ENCODE measurements around the gene CAB39. TPM values are rescaled to one million over a fixed set of nuclear protein-coding genes. Genes with fewer than 3 reads are reported as not detected.

The CAB39 gene
- polyA plus RNA-seq, 3 donors from 2014 or later = 39.2 to 57.9 (median 39.3) TPM

GRCh38 chr2:230815088-230815487 lies 102.4 kb downstream of the CAB39 start:
- no peaks in the 10 kb centered on the region for H3K9me3 Mint-ChIP-seq
- peaks cover 17 to 60% (median 26%) of the 10 kb centered on the region in 3 donors for H3K36me3 Mint-ChIP-seq
- H3K27ac Mint-ChIP-seq = peak overlapping the region in 1 of 6 donors; percentile 12
- no peak for DNase-seq
- H3K4me1 Mint-ChIP-seq = peaks cover 2 to 24% of the 10 kb centered on the region in 2 donors
- no peak overlapping the region for H3K4me3 Mint-ChIP-seq
- peaks cover 0 to 2% (median 2%) of the 10 kb centered on the region in 3 donors for H3K27me3 Mint-ChIP-seq (ENCODE audit: low read depth in 3 of 3)

GRCh38 chr2:230816735-230817134 lies 104.1 kb downstream of the CAB39 start:
- Mint-ChIP-seq H3K9me3 (no peaks in the 10 kb centered on the region), H3K27ac (no peak overlapping the region), H3K36me3 (peaks cover 11 to 53% (median 24%) of the 10 kb centered on the region in 3 donors), H3K27me3 (ENCODE audit: low read depth in 3 of 3) (peaks cover 0 to 2% (median 2%) of the 10 kb centered on the region in 3 donors), H3K4me1 (peaks cover 0 to 21% of the 10 kb centered on the region in 2 donors), H3K4me3 (no peak overlapping the region)
- DNase-seq = no peak

- Mint-ChIP-seq H3K27ac (no peak overlapping the region), H3K36me3 (peaks cover 5 to 32% (median 23%) of the 10 kb centered on the region in 3 donors), H3K27me3 (ENCODE audit: low read depth in 3 of 3) (peaks cover 0 to 5% (median 0%) of the 10 kb centered on the region in 3 donors), H3K4me3 (no peak overlapping the region), H3K9me3 (no peaks in the 10 kb centered on the region), H3K4me1 (peaks cover 3 to 12% of the 10 kb centered on the region in 2 donors)
- no peak for DNase-seq
Measured at GRCh38 chr2:230819433-230819832, 106.8 kb downstream of the CAB39 start.

- Mint-ChIP-seq H3K4me1 (peaks cover 7 to 13% of the 10 kb centered on the region in 2 donors), H3K9me3 (no peaks in the 10 kb centered on the region), H3K4me3 (no peak overlapping the region), H3K36me3 (peaks cover 5 to 30% (median 23%) of the 10 kb centered on the region in 3 donors), H3K27me3 (ENCODE audit: low read depth in 3 of 3) (peaks cover 7 to 20% (median 7%) of the 10 kb centered on the region in 3 donors), H3K27ac (no peak overlapping the region)
- no peak for DNase-seq
Measured at GRCh38 chr2:230821261-230821990, 108.8 kb downstream of the CAB39 start.

- no peak overlapping the region for H3K4me3 Mint-ChIP-seq
- no peaks in the 10 kb centered on the region for H3K9me3 Mint-ChIP-seq
- H3K36me3 Mint-ChIP-seq = peaks cover 5 to 26% (median 18%) of the 10 kb centered on the region in 3 donors
- no peak overlapping the region for H3K27ac Mint-ChIP-seq
- H3K4me1 Mint-ChIP-seq = peaks cover 7 to 8% of the 10 kb centered on the region in 2 donors
- peaks cover 7 to 26% (median 13%) of the 10 kb centered on the region in 3 donors for H3K27me3 Mint-ChIP-seq (ENCODE audit: low read depth in 3 of 3)
- no peak for DNase-seq
Measured at GRCh38 chr2:230821991-230822520, 109.4 kb downstream of the CAB39 start.

GRCh38 chr2:230823264-230823964 lies 110.8 kb downstream of the CAB39 start:
- Mint-ChIP-seq H3K4me3 (no peak overlapping the region), H3K27me3 (ENCODE audit: low read depth in 3 of 3) (peaks cover 7 to 30% (median 15%) of the 10 kb centered on the region in 3 donors), H3K4me1 (peaks cover 7 to 15% of the 10 kb centered on the region in 2 donors), H3K36me3 (peaks cover 0 to 18% (median 9%) of the 10 kb centered on the region in 3 donors), H3K9me3 (no peaks in the 10 kb centered on the region), H3K27ac (peak overlapping the region in 1 of 6 donors; percentile 14)
- DNase-seq = no peak

- H3K27ac Mint-ChIP-seq = peak overlapping the region in 1 of 6 donors; percentile 41
- H3K27me3 Mint-ChIP-seq (ENCODE audit: low read depth in 3 of 3) = peaks cover 7 to 31% (median 15%) of the 10 kb centered on the region in 3 donors
- peak; percentile 69 to 73 (median 70) for DNase-seq
- H3K4me3 Mint-ChIP-seq = peak overlapping the region in 3 of 5 donors; percentile 16 to 61 (median 22)
- H3K4me1 Mint-ChIP-seq = peaks cover 7 to 20% of the 10 kb centered on the region in 2 donors
- H3K36me3 Mint-ChIP-seq = peaks cover 0 to 11% (median 3%) of the 10 kb centered on the region in 3 donors
- H3K9me3 Mint-ChIP-seq = no peaks in the 10 kb centered on the region
Measured at GRCh38 chr2:230824406-230824978, 111.8 kb downstream of the CAB39 start.

GRCh38 chr2:230825354-230825753 lies 112.7 kb downstream of the CAB39 start:
- no peak for DNase-seq
- H3K27me3 Mint-ChIP-seq (ENCODE audit: low read depth in 3 of 3) = peaks cover 7 to 34% (median 15%) of the 10 kb centered on the region in 3 donors
- H3K9me3 Mint-ChIP-seq = no peaks in the 10 kb centered on the region
- H3K36me3 Mint-ChIP-seq = peaks cover 0 to 7% (median 2%) of the 10 kb centered on the region in 3 donors
- H3K4me1 Mint-ChIP-seq = peaks cover 7 to 20% of the 10 kb centered on the region in 2 donors
- no peak overlapping the region for H3K27ac Mint-ChIP-seq
- H3K4me3 Mint-ChIP-seq = no peak overlapping the region

- Mint-ChIP-seq H3K27ac (no peak overlapping the region), H3K9me3 (no peaks in the 10 kb centered on the region), H3K36me3 (peaks cover 0 to 3% (median 0%) of the 10 kb centered on the region in 3 donors), H3K4me1 (peaks cover 7 to 20% of the 10 kb centered on the region in 2 donors), H3K4me3 (peak overlapping the region in 2 of 5 donors; percentile 21 to 25), H3K27me3 (ENCODE audit: low read depth in 3 of 3) (peaks cover 7 to 41% (median 21%) of the 10 kb centered on the region in 3 donors)
- no peak for DNase-seq
Measured at GRCh38 chr2:230827774-230828271, 115.2 kb downstream of the CAB39 start.

- Mint-ChIP-seq H3K9me3 (no peaks in the 10 kb centered on the region), H3K27me3 (ENCODE audit: low read depth in 3 of 3) (peaks cover 7 to 41% (median 21%) of the 10 kb centered on the region in 3 donors), H3K4me1 (peaks cover 7 to 20% of the 10 kb centered on the region in 2 donors), H3K36me3 (peaks cover 0 to 3% (median 0%) of the 10 kb centered on the region in 3 donors), H3K4me3 (peak overlapping the region in 1 of 5 donors; percentile 18), H3K27ac (no peak overlapping the region)
- peak in 2 of 3 donors; percentile 8 to 12 for DNase-seq
Measured at GRCh38 chr2:230828272-230828961, 115.8 kb downstream of the CAB39 start.

GRCh38 chr2:230829293-230829692 lies 116.7 kb downstream of the CAB39 start:
- H3K4me3 Mint-ChIP-seq = peak overlapping the region in 2 of 5 donors; percentile 31 to 39
- no peak for DNase-seq
- no peaks in the 10 kb centered on the region for H3K9me3 Mint-ChIP-seq
- H3K27me3 Mint-ChIP-seq (ENCODE audit: low read depth in 3 of 3) = peaks cover 7 to 39% (median 21%) of the 10 kb centered on the region in 3 donors
- H3K4me1 Mint-ChIP-seq = peaks cover 6 to 18% of the 10 kb centered on the region in 2 donors
- H3K27ac Mint-ChIP-seq = no peak overlapping the region
- peaks cover 0 to 3% (median 0%) of the 10 kb centered on the region in 3 donors for H3K36me3 Mint-ChIP-seq

GRCh38 chr2:230829959-230830358 lies 117.3 kb downstream of the CAB39 start:
- H3K27me3 Mint-ChIP-seq (ENCODE audit: low read depth in 3 of 3) = peaks cover 4 to 35% (median 20%) of the 10 kb centered on the region in 3 donors
- H3K4me1 Mint-ChIP-seq = peaks cover 0 to 13% of the 10 kb centered on the region in 2 donors
- H3K4me3 Mint-ChIP-seq = no peak overlapping the region

GRCh38 chr2:230830428-230830827 lies 117.8 kb downstream of the CAB39 start:
- no peak overlapping the region for H3K4me3 Mint-ChIP-seq

More at GRCh38 chr2:230829959-230830358, 117.3 kb downstream of the CAB39 start:
- Mint-ChIP-seq H3K36me3 (peaks cover 0 to 3% (median 0%) of the 10 kb centered on the region in 3 donors), H3K27ac (no peak overlapping the region), H3K9me3 (no peaks in the 10 kb centered on the region)
- no peak for DNase-seq

More at GRCh38 chr2:230830428-230830827, 117.8 kb downstream of the CAB39 start:
- peaks cover 2 to 32% (median 18%) of the 10 kb centered on the region in 3 donors for H3K27me3 Mint-ChIP-seq (ENCODE audit: low read depth in 3 of 3)
- no peak for DNase-seq
- no peaks in the 10 kb centered on the region for H3K9me3 Mint-ChIP-seq
- H3K4me1 Mint-ChIP-seq = peaks cover 0 to 13% of the 10 kb centered on the region in 2 donors
- H3K36me3 Mint-ChIP-seq = peaks cover 0 to 3% (median 0%) of the 10 kb centered on the region in 3 donors
- no peak overlapping the region for H3K27ac Mint-ChIP-seq
